HepG2 (cell line): Measurements from ENCODE around the gene MAT2A. TPM values are rescaled to one million over a fixed set of nuclear protein-coding genes. Genes with fewer than 3 reads are reported as not detected.

ENCODE experiments used
- ATAC-seq: fragments of 200-7000 bp; cut with Tn5 transposase; 3 replicates; pipeline ENCODE4 v1.9.1; 2020; ENCODE audit warnings: mild to moderate bottlenecking, moderate library complexity
- BruUV-seq: library from RNA; stranded (reverse); fragments of 400-500 nt; replicated peaks from 2 replicates; lab custom pipeline; 2021; lab: Mats Ljungman, UMichigan
- CTCF ChIA-PET: fragments of 300-600 bp; formaldehyde crosslinking; extraction: SDS; loops from one replicate; lab custom pipeline; 2021; ENCODE audit warnings: low total read pairs, inconsistent platforms, low intra/inter-chr PET ratio; lab: Yijun Ruan, JAX
- POLR2A ChIA-PET: fragments of 350-600 bp; sonication (Branson Sonifier 250); formaldehyde crosslinking; loops from one replicate; lab custom pipeline; 2020; ENCODE audit warnings: antibody characterized with exemption, inconsistent platforms; lab: Yijun Ruan, JAX
- DNase-seq: peaks from one replicate; pipeline ENCODE4 v3.0.0-alpha.2; 2015; ENCODE audit warnings: low spot score
- FAIRE-seq: peaks from 3 replicates; lab custom pipeline; 2011; peaks lifted over from hg19 to GRCh38; lab: Jason Lieb, UNC
- H2AFZ ChIP-seq: one replicate; pipeline ENCODE4 v1.6.1; 2011; ENCODE audit warnings: low read length, inconsistent platforms
- H3K27ac ChIP-seq: fragments of 300-600 bp; 3 replicates; pipeline ENCODE4 v1.8.0; 2011; ENCODE audit warnings: mixed run types, mild to moderate bottlenecking, mixed read lengths, low read length, inconsistent platforms; ENCODE audit not compliant: insufficient read depth; ENCODE audit errors: extremely low read length
- H3K27me3 ChIP-seq, 2 experiments: fragments of 200-600 bp in 1 of 2; 2 replicates in 1 of 2; 3 replicates in 1 of 2; pipeline versions ENCODE4 v1.6.0 to v1.8.0; 2011; ENCODE audit warnings: low read length in 2 of 2, mild to moderate bottlenecking in 2 of 2, moderate library complexity in 2 of 2, inconsistent platforms in 1 of 2; ENCODE audit not compliant: insufficient read depth in 2 of 2, control insufficient read depth in 1 of 2
- H3K36me3 ChIP-seq, 2 experiments: fragments of 200-600 bp in 1 of 2; replicated peaks in 1 of 2; 2 replicates in 1 of 2; 3 replicates in 1 of 2; pipeline versions ENCODE4 v1.5.1 to v1.8.0; 2011; ENCODE audit warnings: low read length in 2 of 2, inconsistent platforms in 1 of 2; ENCODE audit not compliant: insufficient read depth in 2 of 2, control insufficient read depth in 1 of 2
- H3K4me1 ChIP-seq: 2 replicates; pipeline ENCODE4 v1.5.1; 2012; ENCODE audit warnings: low read length, inconsistent platforms; ENCODE audit not compliant: insufficient read depth
- H3K4me2 ChIP-seq: 2 replicates; pipeline ENCODE4 v1.6.0; 2011; ENCODE audit warnings: low read depth, low read length, inconsistent platforms
- H3K4me3 ChIP-seq, 3 experiments: fragments of 200-600 bp in 1 of 3; sonication (generic), shearing (Covaris generic) in 1 of 3; replicated peaks in 1 of 3; 2 replicates each; pipeline ENCODE4 v1.5.1; 2011 to 2016; ENCODE audit warnings: low read length in 3 of 3, inconsistent platforms in 2 of 3, low read depth in 2 of 3, mild to moderate bottlenecking in 2 of 3, control low read depth in 1 of 3, mixed read lengths in 1 of 3; ENCODE audit not compliant: insufficient read depth in 1 of 3
- H3K79me2 ChIP-seq: one replicate; pipeline ENCODE4 v1.6.1; 2011; ENCODE audit warnings: low read length, inconsistent platforms; ENCODE audit not compliant: insufficient read depth
- H3K9ac ChIP-seq: 2 replicates; pipeline ENCODE4 v1.6.0; 2011; ENCODE audit warnings: mild to moderate bottlenecking, low read depth, low read length, inconsistent platforms; ENCODE audit not compliant: insufficient read depth
- H3K9me3 ChIP-seq: 2 replicates; pipeline ENCODE4 v1.5.1; 2012; ENCODE audit warnings: mild to moderate bottlenecking, low read length
- H4K20me1 ChIP-seq: 2 replicates; pipeline ENCODE4 v1.6.0; 2011; ENCODE audit warnings: inconsistent platforms, mild to moderate bottlenecking, low read length, moderate library complexity; ENCODE audit not compliant: insufficient read depth
- CEBPG ChIP-seq: IDR thresholded peaks from 2 replicates; pipeline ENCODE4 v1.6.1; 2016
- EHMT2 ChIP-seq: fragments of 200-600 bp; sonication (generic); IDR thresholded peaks from 2 replicates; pipeline ENCODE4 v1.7.0; 2017; ENCODE audit warnings: antibody characterized with exemption, low read depth, low read length, borderline replicate concordance
- IRF2 ChIP-seq: IDR thresholded peaks from 2 replicates; pipeline ENCODE4 v1.6.1; 2018; ENCODE audit warnings: missing genetic modification reagents, missing compliant biosample characterization
- MBNL3 ChIP-seq: fragments of 250-450 bp; sonication (Bioruptor Pico); conservative IDR thresholded peaks from 2 replicates; pipeline ENCODE4 v1.8.0; 2022; ENCODE audit warnings: mild to moderate bottlenecking, inconsistent platforms
- PTBP1 ChIP-seq: fragments of 200-400 bp; formaldehyde crosslinking; IDR thresholded peaks from 2 replicates; pipeline ENCODE4 v1.6.1; 2018; ENCODE audit warnings: low read length, low read depth; ENCODE audit not compliant: poor library complexity, severe bottlenecking
- RELA ChIP-seq: sonication (generic); formaldehyde crosslinking; IDR thresholded peaks from 2 replicates; pipeline ENCODE4 v1.4.0; 2020; ENCODE audit warnings: missing genetic modification reagents
- REPIN1 ChIP-seq: sonication (generic); formaldehyde crosslinking; IDR thresholded peaks from 2 replicates; pipeline ENCODE4 v1.8.0; 2022; ENCODE audit warnings: missing genetic modification reagents, low read depth, mild to moderate bottlenecking, borderline replicate concordance
- SOX6 ChIP-seq, 2 experiments: fragments of 450-650 bp in 1 of 2; sonication (generic) in 1 of 2; formaldehyde crosslinking in 1 of 2; IDR thresholded peaks; 2 replicates each; pipeline versions ENCODE4 v1.4.0 to v1.6.1; 2017 to 2020; ENCODE audit warnings: antibody characterized with exemption in 1 of 2, mild to moderate bottlenecking in 1 of 2, missing genetic modification reagents in 1 of 2
- SSRP1 ChIP-seq: IDR thresholded peaks from 2 replicates; pipeline ENCODE4 v1.6.1; 2016; ENCODE audit warnings: control low read depth
- TBP ChIP-seq: sonication (generic); formaldehyde crosslinking; IDR thresholded peaks from 2 replicates; pipeline ENCODE4 v1.5.0; 2020; ENCODE audit warnings: missing genetic modification reagents
- ZFAT ChIP-seq: sonication (generic); formaldehyde crosslinking; conservative IDR thresholded peaks from 2 replicates; pipeline ENCODE4 v1.8.1; 2023; ENCODE audit warnings: missing genetic modification reagents, inconsistent platforms
- ZFX ChIP-seq: sonication (generic); formaldehyde crosslinking; IDR thresholded peaks from 2 replicates; pipeline ENCODE4 v1.4.0; 2020; ENCODE audit warnings: mild to moderate bottlenecking, low read depth, missing genetic modification reagents, moderate library complexity
- ZNF616 ChIP-seq: sonication (generic); formaldehyde crosslinking; IDR thresholded peaks from 2 replicates; pipeline ENCODE4 v1.5.0; 2020; ENCODE audit warnings: low read depth, mild to moderate bottlenecking, missing genetic modification reagents
- WGBS: methylation state at CpG from one replicate; pipeline ENCODE4 v1.1.6; 2017; ENCODE audit warnings: low lambda C conversion rate; 5-methylcytosine and 5-hydroxymethylcytosine counted together
- in situ Hi-C: cut with HindIII; loops from 2 replicates; pipeline ENCODE4 v1.10.0; 2017; ENCODE audit warnings: low pct_unique_long_range_greater_than_20kb; ENCODE audit not compliant: extremely low pct_ligation_motif_present
- intact Hi-C: fragments of 100-400 bp; cut with micrococcal nuclease; formaldehyde crosslinking; loops from one replicate; pipeline ENCODE4 v1.10.0; 2022; ENCODE audit not compliant: unreplicated experiment
- polyA plus RNA-seq, 8 experiments: library from polyadenylated mRNA; depleted of rRNA in 3 of 8; stranded (reverse) in 7 of 8; unstranded in 1 of 8; fragments of >200 nt; fragmentation: Illumina TruSeq in 4 of 8; extraction: Trizol in 4 of 8; gene quantifications; 2 replicates each; pipeline versions ENCODE4 v1.2.1 to v1.2.3, GENCODE V29; 2011 to 2016; ENCODE audit warnings: low read depth in 4 of 8, missing spikeins in 1 of 8, mixed read lengths in 1 of 8; ENCODE audit not compliant: insufficient read depth in 1 of 8
- total RNA-seq, 5 experiments: library from RNA; depleted of rRNA; stranded (reverse); fragments of >200 nt; fragmentation: Illumina TruSeq; extraction: Trizol; gene quantifications; 2 replicates each; pipeline ENCODE4 v1.2.3, GENCODE V29; 2016; ENCODE audit warnings: low read depth in 1 of 5
- TF ChIP-seq, protein P1 (sequence below): sonication (generic); formaldehyde crosslinking; IDR thresholded peaks from 2 replicates; pipeline ENCODE4 v1.9.0; 2021; ENCODE audit warnings: mild to moderate bottlenecking, missing genetic modification reagents
- TF ChIP-seq, protein P2 (sequence below): sonication (generic); formaldehyde crosslinking; IDR thresholded peaks from 2 replicates; pipeline ENCODE4 v1.8.0; 2022; ENCODE audit warnings: mild to moderate bottlenecking, missing genetic modification reagents, moderate library complexity
- TF ChIP-seq, protein P3 (sequence below): IDR thresholded peaks from 2 replicates; pipeline ENCODE4 v1.6.1; 2016; ENCODE audit warnings: missing genetic modification reagents, missing compliant biosample characterization
- TF ChIP-seq, protein P4 (sequence below): sonication (generic); formaldehyde crosslinking; IDR thresholded peaks from 2 replicates; pipeline ENCODE4 v1.4.0; 2020; ENCODE audit warnings: mild to moderate bottlenecking, low read depth, missing genetic modification reagents

Gene MAT2A
- total and polyA plus RNA-seq, 2 of the 13 experiments (the other 11 are each of a cell fraction or from before 2014, with no cell fraction given): 155 to 331 TPM

DNA sequence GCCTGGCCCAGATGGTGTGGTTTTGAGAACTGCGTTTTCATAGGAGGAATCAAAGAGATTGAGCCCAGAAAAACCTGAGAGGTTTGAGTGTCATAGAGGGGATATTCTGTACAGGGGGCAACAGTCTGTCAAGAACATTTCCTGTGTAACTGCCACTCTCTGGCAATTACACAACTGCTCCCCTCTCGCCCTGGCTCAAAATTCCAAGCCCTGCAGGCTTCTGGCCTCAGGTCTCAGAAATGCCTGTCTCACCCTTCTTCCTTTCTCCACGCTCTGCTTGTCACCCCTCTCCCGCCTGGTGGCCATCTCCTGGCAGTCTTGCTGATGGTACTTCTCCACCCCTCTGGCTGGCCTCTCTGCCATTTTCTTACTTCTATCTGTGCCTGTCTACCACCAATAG is 49.3 kb downstream of the MAT2A start:
- intact Hi-C loops: no loop called here
- Histone ChIP-seq H3K79me2 (no peaks in the 10 kb centered on the region), H3K27me3 (no peaks in the 10 kb centered on the region), H2AFZ (no peak overlapping the region), H3K27ac (no peak overlapping the region), H3K4me1 (peaks cover 97% of the 10 kb centered on the region), H3K4me2 (peak overlapping the region; percentile 43), H3K36me3 (no peaks in the 10 kb centered on the region), H3K9me3 (no peaks in the 10 kb centered on the region), H3K9ac (no peak overlapping the region), H4K20me1 (no peaks in the 10 kb centered on the region), H3K4me3 (no peak overlapping the region)
- no peak for FAIRE-seq
- no TSS peak for BruUV-seq
- ChIA-PET POLR2A (interaction anchor here (1.2 to 25.9 kb wide), 7 partner anchors 9 to 234 kb away, joined by 7 to 795 read pairs (median 13); partner anchors contain the start of genes C2orf68, ELMOD3, GGCX and MAT2A), CTCF (no interaction called here)
- in situ Hi-C loops: no loop called here
- DNase-seq: no peak
- ATAC-seq: no peak
- 85% methylated on average over 4 of the region's 4 CpGs for WGBS
- TF ChIP-seq, protein P1, sequence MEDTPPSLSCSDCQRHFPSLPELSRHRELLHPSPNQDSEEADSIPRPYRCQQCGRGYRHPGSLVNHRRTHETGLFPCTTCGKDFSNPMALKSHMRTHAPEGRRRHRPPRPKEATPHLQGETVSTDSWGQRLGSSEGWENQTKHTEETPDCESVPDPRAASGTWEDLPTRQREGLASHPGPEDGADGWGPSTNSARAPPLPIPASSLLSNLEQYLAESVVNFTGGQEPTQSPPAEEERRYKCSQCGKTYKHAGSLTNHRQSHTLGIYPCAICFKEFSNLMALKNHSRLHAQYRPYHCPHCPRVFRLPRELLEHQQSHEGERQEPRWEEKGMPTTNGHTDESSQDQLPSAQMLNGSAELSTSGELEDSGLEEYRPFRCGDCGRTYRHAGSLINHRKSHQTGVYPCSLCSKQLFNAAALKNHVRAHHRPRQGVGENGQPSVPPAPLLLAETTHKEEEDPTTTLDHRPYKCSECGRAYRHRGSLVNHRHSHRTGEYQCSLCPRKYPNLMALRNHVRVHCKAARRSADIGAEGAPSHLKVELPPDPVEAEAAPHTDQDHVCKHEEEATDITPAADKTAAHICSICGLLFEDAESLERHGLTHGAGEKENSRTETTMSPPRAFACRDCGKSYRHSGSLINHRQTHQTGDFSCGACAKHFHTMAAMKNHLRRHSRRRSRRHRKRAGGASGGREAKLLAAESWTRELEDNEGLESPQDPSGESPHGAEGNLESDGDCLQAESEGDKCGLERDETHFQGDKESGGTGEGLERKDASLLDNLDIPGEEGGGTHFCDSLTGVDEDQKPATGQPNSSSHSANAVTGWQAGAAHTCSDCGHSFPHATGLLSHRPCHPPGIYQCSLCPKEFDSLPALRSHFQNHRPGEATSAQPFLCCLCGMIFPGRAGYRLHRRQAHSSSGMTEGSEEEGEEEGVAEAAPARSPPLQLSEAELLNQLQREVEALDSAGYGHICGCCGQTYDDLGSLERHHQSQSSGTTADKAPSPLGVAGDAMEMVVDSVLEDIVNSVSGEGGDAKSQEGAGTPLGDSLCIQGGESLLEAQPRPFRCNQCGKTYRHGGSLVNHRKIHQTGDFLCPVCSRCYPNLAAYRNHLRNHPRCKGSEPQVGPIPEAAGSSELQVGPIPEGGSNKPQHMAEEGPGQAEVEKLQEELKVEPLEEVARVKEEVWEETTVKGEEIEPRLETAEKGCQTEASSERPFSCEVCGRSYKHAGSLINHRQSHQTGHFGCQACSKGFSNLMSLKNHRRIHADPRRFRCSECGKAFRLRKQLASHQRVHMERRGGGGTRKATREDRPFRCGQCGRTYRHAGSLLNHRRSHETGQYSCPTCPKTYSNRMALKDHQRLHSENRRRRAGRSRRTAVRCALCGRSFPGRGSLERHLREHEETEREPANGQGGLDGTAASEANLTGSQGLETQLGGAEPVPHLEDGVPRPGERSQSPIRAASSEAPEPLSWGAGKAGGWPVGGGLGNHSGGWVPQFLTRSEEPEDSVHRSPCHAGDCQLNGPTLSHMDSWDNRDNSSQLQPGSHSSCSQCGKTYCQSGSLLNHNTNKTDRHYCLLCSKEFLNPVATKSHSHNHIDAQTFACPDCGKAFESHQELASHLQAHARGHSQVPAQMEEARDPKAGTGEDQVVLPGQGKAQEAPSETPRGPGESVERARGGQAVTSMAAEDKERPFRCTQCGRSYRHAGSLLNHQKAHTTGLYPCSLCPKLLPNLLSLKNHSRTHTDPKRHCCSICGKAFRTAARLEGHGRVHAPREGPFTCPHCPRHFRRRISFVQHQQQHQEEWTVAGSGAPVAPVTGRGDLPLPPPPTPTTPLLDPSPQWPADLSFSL (CRISPR knock-in tag): no peak
- TF ChIP-seq MBNL3 (CRISPR knock-in tag): no peak
- TF ChIP-seq EHMT2: no peak
- TF ChIP-seq, protein P2, sequence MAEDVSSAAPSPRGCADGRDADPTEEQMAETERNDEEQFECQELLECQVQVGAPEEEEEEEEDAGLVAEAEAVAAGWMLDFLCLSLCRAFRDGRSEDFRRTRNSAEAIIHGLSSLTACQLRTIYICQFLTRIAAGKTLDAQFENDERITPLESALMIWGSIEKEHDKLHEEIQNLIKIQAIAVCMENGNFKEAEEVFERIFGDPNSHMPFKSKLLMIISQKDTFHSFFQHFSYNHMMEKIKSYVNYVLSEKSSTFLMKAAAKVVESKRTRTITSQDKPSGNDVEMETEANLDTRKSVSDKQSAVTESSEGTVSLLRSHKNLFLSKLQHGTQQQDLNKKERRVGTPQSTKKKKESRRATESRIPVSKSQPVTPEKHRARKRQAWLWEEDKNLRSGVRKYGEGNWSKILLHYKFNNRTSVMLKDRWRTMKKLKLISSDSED (CRISPR knock-in tag): no peak
- TF ChIP-seq RELA (CRISPR knock-in tag): no peak
- TF ChIP-seq PTBP1: no peak
- TF ChIP-seq IRF2 (CRISPR knock-in tag): no peak
- TF ChIP-seq ZFX (CRISPR knock-in tag): 0 out of 2 replicates have a peak, but pooled peaks have one; percentile 4
- TF ChIP-seq, protein P3, sequence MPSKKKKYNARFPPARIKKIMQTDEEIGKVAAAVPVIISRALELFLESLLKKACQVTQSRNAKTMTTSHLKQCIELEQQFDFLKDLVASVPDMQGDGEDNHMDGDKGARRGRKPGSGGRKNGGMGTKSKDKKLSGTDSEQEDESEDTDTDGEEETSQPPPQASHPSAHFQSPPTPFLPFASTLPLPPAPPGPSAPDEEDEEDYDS (CRISPR knock-in tag): no peak
- 0 out of 2 replicates have a peak, but pooled peaks have one; percentile 3 for TF ChIP-seq CEBPG (CRISPR knock-in tag)
- TF ChIP-seq ZNF616 (CRISPR knock-in tag): no peak
- TF ChIP-seq, protein P4, sequence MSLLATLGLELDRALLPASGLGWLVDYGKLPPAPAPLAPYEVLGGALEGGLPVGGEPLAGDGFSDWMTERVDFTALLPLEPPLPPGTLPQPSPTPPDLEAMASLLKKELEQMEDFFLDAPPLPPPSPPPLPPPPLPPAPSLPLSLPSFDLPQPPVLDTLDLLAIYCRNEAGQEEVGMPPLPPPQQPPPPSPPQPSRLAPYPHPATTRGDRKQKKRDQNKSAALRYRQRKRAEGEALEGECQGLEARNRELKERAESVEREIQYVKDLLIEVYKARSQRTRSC (CRISPR knock-in tag): no peak
- TF ChIP-seq REPIN1 (CRISPR knock-in tag): no peak
- TF ChIP-seq TBP (CRISPR knock-in tag): no peak
- TF ChIP-seq ZFAT: no peak
- no peak for TF ChIP-seq SOX6 (IDR thresholded peaks at IDR 0.05)
- no peak for TF ChIP-seq SOX6 (CRISPR knock-in tag; IDR thresholded peaks at IDR 0.05)
- TF ChIP-seq SSRP1 (CRISPR knock-in tag): 0 out of 2 replicates have a peak, but pooled peaks have one; percentile 37
